ENCODE measurements around the gene TMEM39B.
"Not testable (repeated sequence)": the region's sequence is repeated elsewhere in the genome, so short reads cannot be mapped to it uniquely, and the experiment has no call there.

The TMEM39B gene

DNA sequence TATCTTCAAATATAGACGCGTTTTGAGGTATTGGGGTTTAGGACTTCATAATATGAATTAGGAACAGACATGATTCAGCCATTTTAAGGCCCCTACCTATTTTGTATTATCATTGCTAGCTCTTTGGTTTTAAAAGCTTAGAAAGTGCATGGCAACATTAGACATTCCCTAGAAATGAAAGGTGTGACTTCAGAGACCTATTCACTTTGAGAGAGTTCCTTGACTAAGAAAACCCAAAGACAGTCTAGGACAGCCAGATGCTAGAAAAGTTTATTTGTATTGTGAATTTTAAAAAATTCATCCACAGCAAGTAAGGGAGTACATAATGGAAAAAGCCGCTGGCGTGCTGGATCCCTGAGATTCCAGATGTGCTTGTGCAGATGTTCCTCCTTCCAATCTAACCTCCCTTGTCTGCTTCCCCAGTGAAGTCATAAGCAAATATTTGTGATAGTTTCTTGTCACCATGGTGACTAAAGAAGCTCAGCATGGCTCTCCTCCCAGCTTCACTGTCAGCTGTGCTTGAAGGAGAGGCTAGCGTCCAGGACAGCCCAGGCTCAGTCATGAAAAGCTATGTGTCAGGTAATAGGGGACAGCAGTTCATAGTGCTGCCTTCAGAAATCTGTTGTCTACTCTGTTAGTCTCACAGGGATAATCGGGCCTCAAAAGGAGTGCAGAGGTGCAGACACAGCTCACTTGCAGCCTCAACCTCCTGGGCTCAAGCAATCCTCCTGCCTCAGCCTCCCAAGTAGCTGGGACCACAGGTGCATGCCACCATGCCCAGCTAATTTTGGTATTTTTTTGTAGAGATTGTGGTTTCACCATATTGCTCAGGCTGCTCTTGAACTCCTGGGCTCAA, 69.9 kb downstream of the TMEM39B start:
- Histone ChIP-seq H3K9ac (ENCODE audit: low read length) (no peak overlapping the region), H3F3A (ENCODE audit: insufficient read depth, low read length) (no peaks in the 10 kb centered on the region), H4K20me1 (ENCODE audit: insufficient read depth, low read length) (no peaks in the 10 kb centered on the region), H3K27me3 (ENCODE audit: insufficient read depth, low read length) (no peaks in the 10 kb centered on the region), H2AFZ (ENCODE audit: low read length) (no peak overlapping the region), H3K9me3 (ENCODE audit: low read length) (no peaks in the 10 kb centered on the region), H3K4me1 (ENCODE audit: insufficient read depth, low read length, severe bottlenecking) (peaks cover 7% of the 10 kb centered on the region), H3K79me2 (ENCODE audit: insufficient read depth, low read length) (peaks cover 78% of the 10 kb centered on the region), H3K27ac (ENCODE audit: low read depth, low read length, poor library complexity, severe bottlenecking) (no peak overlapping the region), H3K9me2 (ENCODE audit: low read depth, low read length) (no peaks in the 10 kb centered on the region), H3K4me2 (ENCODE audit: low read length) (no peak overlapping the region), H3K4me3 (ENCODE audit: low read depth, low read length, poor library complexity, severe bottlenecking) (no peak overlapping the region), H3K36me3 (ENCODE audit: insufficient read depth, low read length) (peaks cover 15% of the 10 kb centered on the region)
- TF ChIP-seq EZH2 (IDR thresholded peaks at IDR 0.05; ENCODE audit: borderline replicate concordance, low read length), result no peak
- TF ChIP-seq, protein P1, sequence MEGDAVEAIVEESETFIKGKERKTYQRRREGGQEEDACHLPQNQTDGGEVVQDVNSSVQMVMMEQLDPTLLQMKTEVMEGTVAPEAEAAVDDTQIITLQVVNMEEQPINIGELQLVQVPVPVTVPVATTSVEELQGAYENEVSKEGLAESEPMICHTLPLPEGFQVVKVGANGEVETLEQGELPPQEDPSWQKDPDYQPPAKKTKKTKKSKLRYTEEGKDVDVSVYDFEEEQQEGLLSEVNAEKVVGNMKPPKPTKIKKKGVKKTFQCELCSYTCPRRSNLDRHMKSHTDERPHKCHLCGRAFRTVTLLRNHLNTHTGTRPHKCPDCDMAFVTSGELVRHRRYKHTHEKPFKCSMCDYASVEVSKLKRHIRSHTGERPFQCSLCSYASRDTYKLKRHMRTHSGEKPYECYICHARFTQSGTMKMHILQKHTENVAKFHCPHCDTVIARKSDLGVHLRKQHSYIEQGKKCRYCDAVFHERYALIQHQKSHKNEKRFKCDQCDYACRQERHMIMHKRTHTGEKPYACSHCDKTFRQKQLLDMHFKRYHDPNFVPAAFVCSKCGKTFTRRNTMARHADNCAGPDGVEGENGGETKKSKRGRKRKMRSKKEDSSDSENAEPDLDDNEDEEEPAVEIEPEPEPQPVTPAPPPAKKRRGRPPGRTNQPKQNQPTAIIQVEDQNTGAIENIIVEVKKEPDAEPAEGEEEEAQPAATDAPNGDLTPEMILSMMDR (IDR thresholded peaks at IDR 0.05; ENCODE audit: low read length), result no peak

DNA sequence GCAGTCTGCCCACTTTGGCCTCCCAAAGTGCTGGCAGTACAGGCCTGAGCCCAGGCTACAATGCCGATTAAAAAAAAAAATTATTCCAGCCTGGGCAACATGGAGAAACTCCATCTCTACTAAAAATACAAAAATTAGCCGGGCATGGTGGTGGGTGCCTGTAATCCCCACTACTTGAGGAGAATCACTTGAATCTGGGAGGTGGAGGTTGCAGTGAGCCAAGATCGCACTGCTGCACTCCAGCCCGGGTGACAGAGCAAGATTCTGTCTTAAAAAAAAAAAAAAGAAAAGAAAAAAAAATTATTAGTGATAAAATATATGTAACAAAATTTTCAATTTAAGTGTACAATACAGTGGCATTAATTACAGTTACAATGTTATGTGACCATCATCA, 70.6 kb downstream of the TMEM39B start:
- Histone ChIP-seq H3K36me3 (ENCODE audit: insufficient read depth, low read length) (peaks cover 21% of the 10 kb centered on the region), H3K79me2 (ENCODE audit: insufficient read depth, low read length) (peaks cover 83% of the 10 kb centered on the region)
- not testable (repeated sequence) for H3K27me3 ChIP-seq (ENCODE audit: insufficient read depth, low read length); H3K9me2 ChIP-seq (ENCODE audit: low read depth, low read length); H4K20me1 ChIP-seq (ENCODE audit: insufficient read depth, low read length); H3F3A ChIP-seq (ENCODE audit: insufficient read depth, low read length); H2AFZ ChIP-seq (ENCODE audit: low read length); H3K9ac ChIP-seq (ENCODE audit: low read length); H3K4me3 ChIP-seq (ENCODE audit: low read depth, low read length, poor library complexity, severe bottlenecking); H3K4me2 ChIP-seq (ENCODE audit: low read length); H3K4me1 ChIP-seq (ENCODE audit: insufficient read depth, low read length, severe bottlenecking); H3K27ac ChIP-seq (ENCODE audit: low read depth, low read length, poor library complexity, severe bottlenecking); H3K9me3 ChIP-seq (ENCODE audit: low read length)

DNA sequence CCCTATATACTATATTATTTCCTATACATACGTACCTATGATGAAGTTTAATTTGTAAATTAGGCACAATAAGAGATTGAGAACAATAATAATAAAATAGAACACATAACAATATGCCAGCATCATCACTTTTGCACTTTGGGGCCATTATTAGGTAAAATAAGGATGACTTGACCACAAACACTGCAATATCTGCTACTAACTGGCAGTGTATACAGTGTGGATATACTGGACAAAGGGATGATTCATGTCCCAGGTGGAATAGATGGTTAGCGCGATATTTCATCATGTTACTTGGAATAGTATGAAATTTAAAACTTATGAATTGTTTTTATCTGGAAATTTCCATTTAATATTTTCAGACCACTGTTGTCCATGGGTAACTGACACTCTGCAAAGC, 71.3 kb downstream of the TMEM39B start:
- no peak overlapping the region for H3K4me2 ChIP-seq (ENCODE audit: low read length)
- H4K20me1 ChIP-seq (ENCODE audit: insufficient read depth, low read length), result no peaks in the 10 kb centered on the region
- H3K36me3 ChIP-seq (ENCODE audit: insufficient read depth, low read length), result peaks cover 28% of the 10 kb centered on the region
- no peaks in the 10 kb centered on the region for H3F3A ChIP-seq (ENCODE audit: insufficient read depth, low read length)
- H3K79me2 ChIP-seq (ENCODE audit: insufficient read depth, low read length), result peaks cover 82% of the 10 kb centered on the region
- H3K9ac ChIP-seq (ENCODE audit: low read length), result no peak overlapping the region
- no peak overlapping the region for H3K27ac ChIP-seq (ENCODE audit: low read depth, low read length, poor library complexity, severe bottlenecking)
- no peaks in the 10 kb centered on the region for H3K9me2 ChIP-seq (ENCODE audit: low read depth, low read length)
- peaks cover 7% of the 10 kb centered on the region for H3K4me1 ChIP-seq (ENCODE audit: insufficient read depth, low read length, severe bottlenecking)
- TF ChIP-seq, protein P1 (IDR thresholded peaks at IDR 0.05; ENCODE audit: low read length), result no peak
- TF ChIP-seq EZH2 (IDR thresholded peaks at IDR 0.05; ENCODE audit: borderline replicate concordance, low read length), result no peak
- no peak overlapping the region for H2AFZ ChIP-seq (ENCODE audit: low read length)
- H3K27me3 ChIP-seq (ENCODE audit: insufficient read depth, low read length), result no peaks in the 10 kb centered on the region
- H3K4me3 ChIP-seq (ENCODE audit: low read depth, low read length, poor library complexity, severe bottlenecking), result no peak overlapping the region
- no peaks in the 10 kb centered on the region for H3K9me3 ChIP-seq (ENCODE audit: low read length)

DNA sequence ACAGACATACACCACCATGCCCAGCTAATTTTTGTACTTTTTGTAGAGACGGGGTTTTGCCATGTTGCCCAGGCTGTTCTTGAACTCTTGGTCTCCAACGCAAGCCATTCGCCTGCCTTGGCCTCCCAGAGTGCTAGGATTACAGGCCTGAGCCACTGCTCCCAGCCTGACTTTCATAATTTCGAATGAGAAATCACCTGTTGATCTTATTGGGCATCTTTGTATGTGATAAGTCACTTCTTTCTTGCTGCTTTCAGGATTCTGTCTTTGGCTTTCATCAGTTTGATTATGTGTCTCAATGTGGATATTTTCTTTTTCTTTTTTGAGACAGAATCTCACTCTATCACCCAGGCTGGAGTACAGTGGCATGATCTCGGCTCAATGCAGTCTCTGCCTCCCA, 75.1 kb downstream of the TMEM39B start:
- H3K4me3 ChIP-seq (ENCODE audit: low read depth, low read length, poor library complexity, severe bottlenecking); H3F3A ChIP-seq (ENCODE audit: insufficient read depth, low read length); H3K9ac ChIP-seq (ENCODE audit: low read length); H3K9me3 ChIP-seq (ENCODE audit: low read length); H3K9me2 ChIP-seq (ENCODE audit: low read depth, low read length); H2AFZ ChIP-seq (ENCODE audit: low read length); H3K4me1 ChIP-seq (ENCODE audit: insufficient read depth, low read length, severe bottlenecking); H3K4me2 ChIP-seq (ENCODE audit: low read length); H3K27me3 ChIP-seq (ENCODE audit: insufficient read depth, low read length); H3K27ac ChIP-seq (ENCODE audit: low read depth, low read length, poor library complexity, severe bottlenecking); H4K20me1 ChIP-seq (ENCODE audit: insufficient read depth, low read length): not testable (repeated sequence)
- peaks cover 28% of the 10 kb centered on the region for H3K36me3 ChIP-seq (ENCODE audit: insufficient read depth, low read length)
- peaks cover 77% of the 10 kb centered on the region for H3K79me2 ChIP-seq (ENCODE audit: insufficient read depth, low read length)
